ENCODE results near the gene USP20.

The USP20 gene

DNA sequence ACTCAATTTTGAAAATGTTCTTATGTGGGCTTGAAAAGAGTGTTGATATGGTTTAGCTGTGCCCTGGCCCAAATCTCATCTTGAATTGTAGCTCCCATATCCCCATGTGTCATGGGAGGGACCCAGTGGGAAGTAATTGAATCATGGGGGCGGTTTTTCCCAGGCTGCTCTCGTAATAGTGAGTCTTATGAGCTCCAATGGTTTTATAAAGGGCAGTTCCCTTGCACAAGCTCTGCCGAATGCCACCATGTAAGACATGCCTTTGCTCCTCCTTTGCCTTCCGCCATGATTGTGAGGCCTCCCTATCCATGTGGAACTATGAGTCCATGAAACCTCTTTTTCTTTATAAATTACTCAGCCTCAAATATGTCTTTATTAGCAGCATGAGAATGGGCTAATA is 71.0 kb downstream of the USP20 start:
- Histone ChIP-seq H3K4me3 (no peak overlapping the region), H3K27me3 (ENCODE audit: low read depth) (no peaks in the 10 kb centered on the region), H3K36me3 (replicated peaks) (peaks cover 2% of the 10 kb centered on the region; the same call in 1 of the 2 replicates), H3K9me3 (no peaks in the 10 kb centered on the region), H3K4me1 (no peaks in the 10 kb centered on the region)
- in situ Hi-C loops (cut with MboI; ENCODE audit: low sequenced_read_pairs), result no loop called here
- DNase-seq (ENCODE audit: low spot score in 2 of 2), result no peak

GRCh38 chr9:129907201-129907600 is 71.9 kb downstream of the USP20 start:
- H3K4me1 ChIP-seq, result no peaks in the 10 kb centered on the region
- H3K4me3 ChIP-seq, result no peak overlapping the region
- no peaks in the 10 kb centered on the region for H3K27me3 ChIP-seq (ENCODE audit: low read depth)
- H3K9me3 ChIP-seq, result no peaks in the 10 kb centered on the region
- in situ Hi-C loops (cut with MboI; ENCODE audit: low sequenced_read_pairs), result no loop called here
- no peak for DNase-seq (ENCODE audit: low spot score in 2 of 2)
- H3K36me3 ChIP-seq (replicated peaks), result peaks cover 2% of the 10 kb centered on the region; the same call in 1 of the 2 replicates

DNA sequence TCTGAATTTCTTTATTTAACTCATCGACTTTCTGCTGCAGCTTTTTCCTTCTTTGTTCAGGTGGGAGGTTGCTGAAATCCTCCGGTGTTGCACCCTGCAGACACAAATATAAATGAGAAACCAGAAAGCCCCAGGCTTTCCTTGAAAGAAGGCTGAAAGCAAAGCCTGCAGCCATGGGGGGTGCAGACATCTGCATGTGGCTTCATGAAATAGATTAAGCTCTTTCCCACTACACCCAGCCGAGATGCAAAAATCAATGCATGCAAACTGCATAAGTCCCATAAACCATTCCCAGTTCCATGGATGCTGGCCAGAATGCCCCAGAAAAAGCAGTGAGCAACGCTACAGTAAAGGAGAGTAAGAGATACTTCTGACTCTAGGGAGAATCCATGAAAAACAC is 73.6 kb downstream of the USP20 start:
- H3K36me3 ChIP-seq (replicated peaks), result peaks cover 2% of the 10 kb centered on the region
- no peak overlapping the region for H3K4me3 ChIP-seq
- no peaks in the 10 kb centered on the region for H3K9me3 ChIP-seq
- in situ Hi-C loops (cut with MboI; ENCODE audit: low sequenced_read_pairs), result no loop called here
- DNase-seq (ENCODE audit: low spot score in 2 of 2), result no peak
- no peaks in the 10 kb centered on the region for H3K27me3 ChIP-seq (ENCODE audit: low read depth)
- no peaks in the 10 kb centered on the region for H3K4me1 ChIP-seq

- no peaks in the 10 kb centered on the region for H3K27me3 ChIP-seq (ENCODE audit: low read depth)
- no peak overlapping the region for H3K4me3 ChIP-seq
- no peaks in the 10 kb centered on the region for H3K9me3 ChIP-seq
- peaks cover 2% of the 10 kb centered on the region; the same call in 1 of the 2 replicates for H3K36me3 ChIP-seq (replicated peaks)
- no peaks in the 10 kb centered on the region for H3K4me1 ChIP-seq
- in situ Hi-C loops (cut with MboI; ENCODE audit: low sequenced_read_pairs), result no loop called here
- DNase-seq (ENCODE audit: low spot score in 2 of 2), result no peak
Measured at GRCh38 chr9:129909851-129910250, 74.6 kb downstream of the USP20 start.

GRCh38 chr9:129910628-129911567 is 75.6 kb downstream of the USP20 start:
- in situ Hi-C loops (cut with MboI; ENCODE audit: low sequenced_read_pairs), result no loop called here
- Histone ChIP-seq H3K9me3 (no peaks in the 10 kb centered on the region), H3K4me1 (no peaks in the 10 kb centered on the region), H3K27me3 (ENCODE audit: low read depth) (no peaks in the 10 kb centered on the region), H3K36me3 (replicated peaks) (peaks cover 2% of the 10 kb centered on the region; the same call in 1 of the 2 replicates), H3K4me3 (no peak overlapping the region)
- DNase-seq (ENCODE audit: low spot score in 2 of 2), result no peak

- Histone ChIP-seq H3K9me3 (no peaks in the 10 kb centered on the region), H3K4me3 (no peak overlapping the region), H3K4me1 (no peaks in the 10 kb centered on the region), H3K36me3 (replicated peaks) (no peaks in the 10 kb centered on the region; the same call in 1 of the 2 replicates), H3K27me3 (ENCODE audit: low read depth) (no peaks in the 10 kb centered on the region)
- DNase-seq (ENCODE audit: low spot score in 2 of 2), result no peak
- in situ Hi-C loops (cut with MboI; ENCODE audit: low sequenced_read_pairs), result no loop called here
Measured at GRCh38 chr9:129914051-129914450, 78.8 kb downstream of the USP20 start.

- H3K36me3 ChIP-seq (replicated peaks), result no peaks in the 10 kb centered on the region; the same call in 1 of the 2 replicates
- H3K27me3 ChIP-seq (ENCODE audit: low read depth), result no peaks in the 10 kb centered on the region
- in situ Hi-C loops (cut with MboI; ENCODE audit: low sequenced_read_pairs), result no loop called here
- no peak overlapping the region for H3K4me3 ChIP-seq
- no peaks in the 10 kb centered on the region for H3K9me3 ChIP-seq
- H3K4me1 ChIP-seq, result no peaks in the 10 kb centered on the region
- no peak for DNase-seq (ENCODE audit: low spot score in 2 of 2)
Measured at GRCh38 chr9:129916707-129917106, 81.4 kb downstream of the USP20 start.

DNA sequence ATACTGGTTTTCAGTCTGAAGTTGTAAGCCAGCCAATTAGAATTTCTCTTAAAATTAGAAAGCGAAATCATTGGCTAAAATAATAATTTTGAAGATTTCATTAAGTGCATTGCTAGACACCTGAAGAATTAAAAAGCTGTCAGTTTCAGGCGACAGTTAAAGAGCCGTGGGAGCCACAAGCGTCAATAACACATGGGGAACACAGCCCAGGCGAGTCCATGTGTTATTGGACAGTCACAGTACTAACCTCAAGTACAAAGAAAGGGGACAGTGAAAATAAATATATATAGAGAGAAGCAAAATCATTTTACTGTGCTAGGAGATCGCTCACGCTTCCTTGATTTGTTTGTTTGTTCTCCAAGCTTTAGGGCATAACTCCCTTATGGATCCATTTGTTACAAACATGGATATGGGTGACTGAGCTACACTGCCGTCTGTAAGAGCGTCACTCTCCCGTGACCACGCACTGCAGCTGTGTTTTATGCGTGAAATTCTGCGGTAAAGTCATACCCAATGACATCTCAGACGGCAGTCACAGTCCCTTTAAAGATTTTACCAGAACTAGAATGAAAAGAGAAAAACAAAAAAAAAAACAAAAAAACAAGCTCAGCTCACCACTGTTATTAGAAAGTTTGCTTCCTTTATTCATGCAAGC is 83.2 kb downstream of the USP20 start:
- Histone ChIP-seq H3K36me3 (replicated peaks) (no peaks in the 10 kb centered on the region; the same call in 1 of the 2 replicates), H3K9me3 (no peaks in the 10 kb centered on the region), H3K4me1 (no peaks in the 10 kb centered on the region), H3K27me3 (ENCODE audit: low read depth) (no peaks in the 10 kb centered on the region), H3K4me3 (no peak overlapping the region)
- DNase-seq (ENCODE audit: low spot score in 2 of 2), result no peak
- in situ Hi-C loops (cut with MboI; ENCODE audit: low sequenced_read_pairs), result no loop called here

GRCh38 chr9:129919277-129919676 is 84.0 kb downstream of the USP20 start:
- no peaks in the 10 kb centered on the region for H3K27me3 ChIP-seq (ENCODE audit: low read depth)
- H3K4me3 ChIP-seq, result no peak overlapping the region
- no peaks in the 10 kb centered on the region for H3K4me1 ChIP-seq
- no peaks in the 10 kb centered on the region for H3K9me3 ChIP-seq
- in situ Hi-C loops (cut with MboI; ENCODE audit: low sequenced_read_pairs), result no loop called here
- H3K36me3 ChIP-seq (replicated peaks), result peaks cover 3% of the 10 kb centered on the region
- DNase-seq (ENCODE audit: low spot score in 2 of 2), result no peak

DNA sequence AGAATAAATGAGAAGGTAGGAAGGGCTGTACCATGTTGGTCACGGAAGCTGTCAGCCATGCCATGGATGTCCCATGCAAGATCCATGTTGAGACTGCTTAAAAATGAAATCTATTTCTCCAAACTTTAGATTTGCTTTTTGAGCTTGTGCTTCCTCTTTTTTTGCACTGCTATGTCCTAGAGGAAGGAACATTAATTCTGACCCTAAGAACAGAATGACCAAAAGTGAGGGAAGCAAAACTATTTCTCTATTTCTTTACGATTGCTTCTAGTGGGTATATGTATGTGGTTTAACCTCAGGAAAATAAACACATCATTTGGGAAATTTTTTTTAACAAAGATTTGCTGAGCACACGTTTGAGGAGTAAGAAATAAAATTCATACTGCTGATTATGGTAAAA is 84.6 kb downstream of the USP20 start:
- Histone ChIP-seq H3K27me3 (ENCODE audit: low read depth) (no peaks in the 10 kb centered on the region), H3K4me1 (no peaks in the 10 kb centered on the region), H3K9me3 (no peaks in the 10 kb centered on the region), H3K36me3 (replicated peaks) (peaks cover 4% of the 10 kb centered on the region), H3K4me3 (no peak overlapping the region)
- in situ Hi-C loops (cut with MboI; ENCODE audit: low sequenced_read_pairs), result no loop called here
- no peak for DNase-seq (ENCODE audit: low spot score in 2 of 2)

- in situ Hi-C loops (cut with MboI; ENCODE audit: low sequenced_read_pairs), result no loop called here
- Histone ChIP-seq H3K27me3 (ENCODE audit: low read depth) (no peaks in the 10 kb centered on the region), H3K4me1 (no peaks in the 10 kb centered on the region), H3K4me3 (no peak overlapping the region), H3K36me3 (replicated peaks) (peaks cover 9% of the 10 kb centered on the region), H3K9me3 (no peaks in the 10 kb centered on the region)
- no peak for DNase-seq (ENCODE audit: low spot score in 2 of 2)
Measured at GRCh38 chr9:129921905-129922304, 86.6 kb downstream of the USP20 start.

GRCh38 chr9:129923589-129923988 is 88.3 kb downstream of the USP20 start:
- no peak overlapping the region for H3K4me3 ChIP-seq
- DNase-seq (ENCODE audit: low spot score in 2 of 2), result no peak
- H3K36me3 ChIP-seq (replicated peaks), result peaks cover 13% of the 10 kb centered on the region
- H3K4me1 ChIP-seq, result no peaks in the 10 kb centered on the region
- H3K27me3 ChIP-seq (ENCODE audit: low read depth), result no peaks in the 10 kb centered on the region
- no peaks in the 10 kb centered on the region for H3K9me3 ChIP-seq
- in situ Hi-C loops (cut with MboI; ENCODE audit: low sequenced_read_pairs), result no loop called here

DNA sequence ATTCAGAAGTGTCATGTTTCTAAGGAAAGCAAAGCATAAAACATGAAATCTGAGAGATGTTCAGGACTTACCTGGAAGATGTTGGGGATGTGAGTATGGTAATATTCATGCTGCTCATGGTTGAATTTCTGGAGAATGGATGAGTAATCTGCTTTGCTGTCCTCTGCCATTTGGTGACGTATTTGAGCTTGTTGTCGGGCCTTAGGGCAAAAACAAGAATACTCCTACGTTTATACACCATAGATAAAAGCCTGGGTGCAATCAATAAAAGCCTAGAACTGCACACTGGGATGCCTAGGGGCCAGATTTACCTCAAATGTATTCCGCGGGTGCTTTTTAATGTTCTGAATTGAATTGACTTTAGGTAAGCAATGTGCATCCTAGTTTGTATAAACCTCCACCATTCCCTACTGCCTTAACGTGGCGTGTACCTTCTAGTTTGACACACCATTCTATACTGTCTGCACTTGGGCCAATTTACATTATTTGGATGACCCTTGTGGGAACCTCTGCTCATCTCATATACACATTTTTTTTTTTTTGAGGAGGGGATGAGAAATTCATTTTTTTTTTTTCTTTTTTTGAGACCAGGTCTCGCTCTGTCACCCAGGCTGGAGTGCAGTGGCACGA is 94.4 kb downstream of the USP20 start:
- no peak for DNase-seq (ENCODE audit: low spot score in 2 of 2)
- H3K36me3 ChIP-seq (replicated peaks), result peaks cover 9% of the 10 kb centered on the region
- H3K4me1 ChIP-seq, result peaks cover 5% of the 10 kb centered on the region

DNA sequence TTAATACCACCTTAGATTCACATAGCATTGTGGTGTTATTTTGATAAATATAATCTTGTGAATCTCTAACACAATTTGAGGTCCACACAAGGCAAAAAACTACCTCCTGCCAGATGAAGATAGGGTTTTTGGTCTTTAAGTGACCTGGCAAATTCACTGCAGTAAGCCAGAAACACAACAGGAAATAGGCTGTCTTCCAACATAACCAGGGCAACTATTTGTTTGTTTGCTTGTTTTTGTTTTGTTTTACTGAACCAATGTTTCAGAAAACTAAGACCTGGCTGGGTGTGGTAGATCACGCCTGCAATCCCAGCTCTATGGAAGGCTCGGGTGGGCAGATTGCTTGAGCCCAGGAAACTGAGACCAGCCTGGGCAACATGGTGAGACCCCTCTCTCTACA is 95.5 kb downstream of the USP20 start:
- Histone ChIP-seq H3K9me3 (no peaks in the 10 kb centered on the region), H3K36me3 (replicated peaks) (peaks cover 9% of the 10 kb centered on the region), H3K27me3 (ENCODE audit: low read depth) (no peaks in the 10 kb centered on the region), H3K4me1 (peaks cover 5% of the 10 kb centered on the region), H3K4me3 (no peak overlapping the region)
- in situ Hi-C loops (cut with MboI; ENCODE audit: low sequenced_read_pairs), result no loop called here
- DNase-seq (ENCODE audit: low spot score in 2 of 2), result no peak

More for the DNA sequence above, 94.4 kb downstream of the USP20 start:
- no peaks in the 10 kb centered on the region for H3K9me3 ChIP-seq
- H3K4me3 ChIP-seq, result no peak overlapping the region
- no peaks in the 10 kb centered on the region for H3K27me3 ChIP-seq (ENCODE audit: low read depth)
- in situ Hi-C loops (cut with MboI; ENCODE audit: low sequenced_read_pairs), result no loop called here
